ENCODE data around the gene CLCNKA. TPM values are rescaled to one million over a fixed set of nuclear protein-coding genes. Genes with fewer than 3 reads are reported as not detected.
"Not testable (repeated sequence)": the region's sequence is repeated elsewhere in the genome, so short reads cannot be mapped to it uniquely, and the experiment has no call there.

CLCNKA gene
- total RNA-seq, 4 donors from 2014 or later = 0.64 to 0.94 (median 0.80) TPM; not detected in 1

GRCh38 chr1:16061266-16061665 lies 39.4 kb downstream of the CLCNKA start:
- Histone ChIP-seq H3K4me3 (no peak overlapping the region), H3K27ac (no peak overlapping the region), H3K27me3 (no peaks in the 10 kb centered on the region), H3K36me3 (no peaks in the 10 kb centered on the region), H3K9me3 (no peaks in the 10 kb centered on the region), H3K4me1 (no peaks in the 10 kb centered on the region)
- intact Hi-C loops (cut with DNase I; ENCODE audit: low total_unique reads) = no loop called here
- in situ Hi-C loops (cut with MboI; ENCODE audit: low sequenced_read_pairs in 4 of 4) = loop anchor here in 1 of 4 donors (25.0 kb wide), 1 partner anchor 249 kb away; the partner anchor contains the start of gene UQCRHL
- TF ChIP-seq CTCF (IDR thresholded peaks at IDR 0.05 in 4 of 5, conservative IDR thresholded peaks at IDR 0.05 in 1 of 5) = no peak
- TF ChIP-seq POLR2A (IDR thresholded peaks at IDR 0.05) = no peak
- no peak for DNase-seq
- no peak for ATAC-seq

DNA sequence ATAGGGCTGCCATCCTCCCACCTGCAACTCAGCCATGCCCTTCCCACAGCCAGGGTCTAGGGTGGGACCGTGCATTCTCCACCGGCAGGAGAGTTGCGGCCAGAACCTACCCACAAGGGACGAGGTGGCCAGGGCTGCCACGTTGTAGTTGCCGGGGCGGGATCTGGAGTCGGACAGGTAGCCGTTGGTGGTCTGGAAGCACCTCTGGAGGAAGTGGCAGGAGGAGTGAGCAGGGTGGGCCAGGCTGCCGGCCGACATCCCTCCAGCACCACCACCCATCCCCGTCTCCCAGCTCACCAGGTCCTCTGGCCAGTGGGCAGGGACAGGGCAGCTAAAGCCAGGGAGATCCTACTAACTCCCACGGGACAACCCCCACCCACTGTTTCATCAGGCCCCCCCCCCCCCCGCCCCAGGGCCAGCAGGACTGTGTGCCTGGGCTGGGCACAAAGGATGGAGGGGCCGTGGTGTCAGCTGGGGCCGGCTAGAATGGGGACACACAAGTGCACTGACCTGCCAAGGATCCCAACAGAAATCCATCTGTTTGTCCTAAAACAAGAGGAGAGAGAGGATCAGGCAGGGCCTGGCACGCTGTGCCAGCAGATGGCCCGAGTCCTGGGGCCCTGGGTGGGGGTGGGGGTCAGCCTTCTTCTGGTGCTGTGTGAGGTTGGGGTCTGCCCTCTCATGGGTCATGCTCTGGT lies 40.3 kb downstream of the CLCNKA start:
- in situ Hi-C loops (cut with MboI; ENCODE audit: low sequenced_read_pairs in 4 of 4) = loop anchor here in 1 of 4 donors (25.0 kb wide), 1 partner anchor 250 kb away; the partner anchor contains the start of gene UQCRHL
- ATAC-seq; intact Hi-C loops (cut with DNase I; ENCODE audit: low total_unique reads): not testable (repeated sequence)

GRCh38 chr1:16062687-16063075 lies 40.8 kb downstream of the CLCNKA start:
- not testable (repeated sequence) for H3K27me3 ChIP-seq

More for the DNA sequence above, 40.3 kb downstream of the CLCNKA start:
- H3K27ac ChIP-seq, H3K9me3 ChIP-seq, H3K27me3 ChIP-seq, H3K36me3 ChIP-seq, H3K4me3 ChIP-seq, H3K4me1 ChIP-seq, DNase-seq: not testable (repeated sequence)

DNA sequence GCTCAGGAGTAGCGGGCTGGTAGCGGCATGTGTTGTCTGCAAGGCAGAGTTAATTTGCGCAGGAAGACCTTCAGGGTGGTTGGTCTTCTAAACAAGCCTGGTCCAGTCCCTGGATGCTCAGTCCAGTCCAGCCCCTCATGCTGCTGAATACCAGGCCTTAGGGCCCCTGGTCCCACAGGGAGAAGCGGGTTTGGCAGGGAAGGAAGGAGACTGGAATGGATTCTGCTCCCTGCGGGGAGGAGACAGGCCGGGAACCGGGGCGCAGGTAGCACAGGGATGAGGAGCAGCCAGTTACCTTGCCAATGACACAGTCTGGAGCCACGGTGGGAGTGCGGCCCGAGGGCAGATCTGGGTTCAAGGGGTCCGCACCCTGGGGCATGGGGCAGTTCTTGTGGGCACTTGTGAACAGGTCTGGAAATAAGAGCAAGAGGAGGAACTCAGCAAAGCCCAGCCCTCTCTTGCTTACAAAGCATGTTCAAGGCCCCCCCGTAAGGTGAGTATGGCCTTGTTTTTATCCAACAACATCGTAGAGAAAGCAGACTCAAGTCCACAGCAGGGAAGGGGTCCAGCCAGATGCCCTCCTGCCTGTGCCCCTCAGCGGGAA lies 41.5 kb downstream of the CLCNKA start:
- TF ChIP-seq CTCF (IDR thresholded peaks at IDR 0.05 in 4 of 5, conservative IDR thresholded peaks at IDR 0.05 in 1 of 5) = no peak
- no peak for TF ChIP-seq POLR2A (IDR thresholded peaks at IDR 0.05)
- Histone ChIP-seq H3K9me3 (no peaks in the 10 kb centered on the region), H3K27me3 (no peaks in the 10 kb centered on the region), H3K4me3 (no peak overlapping the region), H3K36me3 (no peaks in the 10 kb centered on the region), H3K4me1 (peaks cover 10% of the 10 kb centered on the region in 2 donors), H3K27ac (no peak overlapping the region)
- no peak for ATAC-seq
- DNase-seq = no peak
- in situ Hi-C loops (cut with MboI; ENCODE audit: low sequenced_read_pairs in 4 of 4) (loop anchor here in 1 of 4 donors (25.0 kb wide), 1 partner anchor 251 kb away; the partner anchor contains the start of gene UQCRHL), intact Hi-C loops (cut with DNase I; ENCODE audit: low total_unique reads) (no loop called here)

More at GRCh38 chr1:16062687-16063075, 40.8 kb downstream of the CLCNKA start:
- DNase-seq; ATAC-seq; H3K9me3 ChIP-seq; H3K36me3 ChIP-seq; H3K4me3 ChIP-seq; H3K27ac ChIP-seq; intact Hi-C loops (cut with DNase I; ENCODE audit: low total_unique reads); H3K4me1 ChIP-seq: not testable (repeated sequence)
- in situ Hi-C loops (cut with MboI; ENCODE audit: low sequenced_read_pairs in 4 of 4) = loop anchor here in 1 of 4 donors (25.0 kb wide), 1 partner anchor 250 kb away; the partner anchor contains the start of gene UQCRHL

DNA sequence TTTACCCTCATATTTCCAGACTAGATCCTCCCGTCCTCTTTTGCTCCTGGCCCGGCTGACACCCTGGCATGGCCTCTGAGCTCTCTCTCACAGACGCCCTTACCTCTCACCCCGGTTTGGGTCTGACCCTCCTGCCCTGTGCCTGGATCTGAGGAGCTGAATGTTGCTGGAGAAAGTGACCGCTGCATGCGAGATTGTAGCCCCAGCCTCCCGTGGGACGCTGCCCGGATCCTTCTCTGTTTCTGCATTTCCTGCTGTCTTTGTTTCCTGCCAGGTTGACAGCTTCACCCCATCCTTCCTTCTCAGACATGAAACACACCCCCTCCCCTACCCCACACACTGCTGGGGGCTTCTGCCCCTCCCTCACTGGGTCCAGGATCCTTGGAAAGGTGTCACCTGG lies 42.1 kb downstream of the CLCNKA start:
- H3K4me3 ChIP-seq = no peak overlapping the region
- in situ Hi-C loops (cut with MboI; ENCODE audit: low sequenced_read_pairs in 4 of 4) = loop anchor here in 1 of 4 donors (25.0 kb wide), 1 partner anchor 252 kb away; the partner anchor contains the start of gene UQCRHL

More for the DNA sequence above, 42.1 kb downstream of the CLCNKA start:
- intact Hi-C loops (cut with DNase I; ENCODE audit: low total_unique reads) = no loop called here
- Histone ChIP-seq H3K36me3 (no peaks in the 10 kb centered on the region), H3K4me1 (peaks cover 12 to 14% of the 10 kb centered on the region in 2 donors), H3K9me3 (no peaks in the 10 kb centered on the region), H3K27me3 (no peaks in the 10 kb centered on the region), H3K27ac (no peak overlapping the region)
- ATAC-seq (no peak), DNase-seq (no peak)
- TF ChIP-seq POLR2A (IDR thresholded peaks at IDR 0.05) (no peak), CTCF (IDR thresholded peaks at IDR 0.05 in 4 of 5, conservative IDR thresholded peaks at IDR 0.05 in 1 of 5) (no peak)

All from gastrocnemius medialis (tissue), 4 donors.